ENCODE data around the gene SLC66A1. TPM values are rescaled to one million over a fixed set of nuclear protein-coding genes. Genes with fewer than 3 reads are reported as not detected.

Gene SLC66A1
- total and polyA plus RNA-seq, 9 of the 15 experiments (the other 6 are each of a cell fraction or from before 2014, with no cell fraction given) = 1.2 to 40.8 (median 18.6) TPM

- in situ Hi-C loops (cut with MboI) (no loop called here), intact Hi-C loops (cut with micrococcal nuclease) (loop anchor here (5.0 kb wide), 1 partner anchor 84 kb away; the partner anchor contains the start of genes EMC1 and MRTO4)
- 77% methylated on average over 7 of the region's 7 CpGs for WGBS (ENCODE audit: insufficient coverage, low coverage, missing lambda C conversion rate)
- peaks cover 16% of the 10 kb centered on the region; the same call in 1 of the 2 replicates for H4K20me1 ChIP-seq (replicated peaks; ENCODE audit: control insufficient read depth, insufficient read depth, low read length)
- no peaks in the 10 kb centered on the region for H3K79me2 ChIP-seq (ENCODE audit: control insufficient read depth, insufficient read depth, low read length)
- ChIA-PET CTCF (ENCODE audit: low intra/inter-chr PET ratio) (no interaction called here), POLR2A (interaction anchor here (0.6 kb wide), 1 partner anchor 1748 kb away, joined by 3 read pairs; no protein-coding TSS in a partner anchor)
- no peak for FAIRE-seq
- no peak overlapping the region for H3K4me2 ChIP-seq (ENCODE audit: insufficient read depth, low read length)
- no TSS peak for BruUV-seq (replicated peaks)
- no peaks in the 10 kb centered on the region for H3K9me3 ChIP-seq (replicated peaks; ENCODE audit: control insufficient read depth, insufficient read depth, low read depth, low read length)
- DNase-seq (ENCODE audit: extremely low read depth in 1 of 4, low spot score in 3 of 4) = no peak
- no peaks in the 10 kb centered on the region for H3K27me3 ChIP-seq (ENCODE audit: control insufficient read depth in 2 of 2, insufficient read depth in 2 of 2, low read length in 2 of 2)
- no peak overlapping the region for H3K4me3 ChIP-seq
- peaks cover 10% of the 10 kb centered on the region for H3K9me1 ChIP-seq (ENCODE audit: control insufficient read depth, insufficient read depth, low read length)
- H3K4me1 ChIP-seq (replicated peaks in 1 of 2; ENCODE audit: control insufficient read depth in 2 of 2, insufficient read depth in 2 of 2, low read length in 2 of 2) = peaks cover 4 to 21% of the 10 kb centered on the region in 2 experiments; a peak in 4 of 5 replicates
- H2AFZ ChIP-seq (ENCODE audit: low read depth, low read length) = no peak overlapping the region
- no peak overlapping the region for H3K27ac ChIP-seq (ENCODE audit: extremely low read depth, low read depth, low read length)
- H3K36me3 ChIP-seq (ENCODE audit: control insufficient read depth, insufficient read depth, low read length) = peaks cover 21% of the 10 kb centered on the region; the same call in 2 of the 3 replicates
- no peak for ATAC-seq
- H3K9ac ChIP-seq (ENCODE audit: insufficient read depth in 1 of 2, low read depth in 2 of 2, low read length in 2 of 2) = 0 out of 4 replicates have a peak overlapping the region, but pooled peaks of 1 of the 2 experiments have one; percentile 43
- TF ChIP-seq ZNF77 (CRISPR knock-in tag; IDR thresholded peaks at IDR 0.05) = no peak
- TF ChIP-seq CBFA2T3 (IDR thresholded peaks at IDR 0.05) = no peak
- TF ChIP-seq, protein P1, sequence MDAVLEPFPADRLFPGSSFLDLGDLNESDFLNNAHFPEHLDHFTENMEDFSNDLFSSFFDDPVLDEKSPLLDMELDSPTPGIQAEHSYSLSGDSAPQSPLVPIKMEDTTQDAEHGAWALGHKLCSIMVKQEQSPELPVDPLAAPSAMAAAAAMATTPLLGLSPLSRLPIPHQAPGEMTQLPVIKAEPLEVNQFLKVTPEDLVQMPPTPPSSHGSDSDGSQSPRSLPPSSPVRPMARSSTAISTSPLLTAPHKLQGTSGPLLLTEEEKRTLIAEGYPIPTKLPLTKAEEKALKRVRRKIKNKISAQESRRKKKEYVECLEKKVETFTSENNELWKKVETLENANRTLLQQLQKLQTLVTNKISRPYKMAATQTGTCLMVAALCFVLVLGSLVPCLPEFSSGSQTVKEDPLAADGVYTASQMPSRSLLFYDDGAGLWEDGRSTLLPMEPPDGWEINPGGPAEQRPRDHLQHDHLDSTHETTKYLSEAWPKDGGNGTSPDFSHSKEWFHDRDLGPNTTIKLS (IDR thresholded peaks at IDR 0.05; ENCODE audit: borderline replicate concordance, low read depth) = no peak
- no peak for TF ChIP-seq GABPA (tag; conservative IDR thresholded peaks at IDR 0.05; ENCODE audit: low read depth)
- no peak for TF ChIP-seq NFE2L1 (tag; IDR thresholded peaks at IDR 0.05; ENCODE audit: borderline replicate concordance, low read depth)
- no peak for TF ChIP-seq RFX7 (CRISPR knock-in tag; IDR thresholded peaks at IDR 0.05)
- TF ChIP-seq, protein P2, sequence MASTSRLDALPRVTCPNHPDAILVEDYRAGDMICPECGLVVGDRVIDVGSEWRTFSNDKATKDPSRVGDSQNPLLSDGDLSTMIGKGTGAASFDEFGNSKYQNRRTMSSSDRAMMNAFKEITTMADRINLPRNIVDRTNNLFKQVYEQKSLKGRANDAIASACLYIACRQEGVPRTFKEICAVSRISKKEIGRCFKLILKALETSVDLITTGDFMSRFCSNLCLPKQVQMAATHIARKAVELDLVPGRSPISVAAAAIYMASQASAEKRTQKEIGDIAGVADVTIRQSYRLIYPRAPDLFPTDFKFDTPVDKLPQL (IDR thresholded peaks at IDR 0.05; ENCODE audit: extremely low read depth, insufficient read length) = no peak
- TF ChIP-seq NONO (IDR thresholded peaks at IDR 0.05; ENCODE audit: low read depth in 2 of 2, low read length in 1 of 2) = no peak
- TF ChIP-seq BRCA1 (IDR thresholded peaks at IDR 0.05) = no peak
- TF ChIP-seq BRCA1 (CRISPR knock-in tag; IDR thresholded peaks at IDR 0.05) = no peak
- TF ChIP-seq ESRRB (CRISPR knock-in tag; IDR thresholded peaks at IDR 0.05; ENCODE audit: borderline replicate concordance) = no peak
- no peak for TF ChIP-seq ZNF589 (CRISPR knock-in tag; IDR thresholded peaks at IDR 0.05; ENCODE audit: low read depth)
- no peak for TF ChIP-seq EP300 (IDR thresholded peaks at IDR 0.05; ENCODE audit: low read length)
- no peak for TF ChIP-seq MTA1 (IDR thresholded peaks at IDR 0.05; ENCODE audit: borderline replicate concordance)
- no peak for TF ChIP-seq CBX3 (IDR thresholded peaks at IDR 0.05; ENCODE audit: borderline replicate concordance in 1 of 2, low read length in 2 of 2)
These were observed 24.4 kb downstream of the SLC66A1 start for GRCh38 chr1:19336543-19336942.

Data from K562 (cell line).